SK-N-SH treated with all-trans-retinoic acid at 6 μM for 48 hours (cell line): Measurements from ENCODE around the gene SH3YL1.

Source experiments
- ARNTL ChIP-seq: fragments of 450-650 bp; formaldehyde crosslinking; IDR thresholded peaks from 2 replicates; pipeline ENCODE4 v1.5.0; 2020; ENCODE audit warnings: low read depth, mild to moderate bottlenecking, moderate library complexity, borderline replicate concordance
- ESRRG ChIP-seq: fragments of 250-450 bp; sonication (Bioruptor Pico); IDR thresholded peaks from 2 replicates; pipeline ENCODE4 v1.6.1; 2021; ENCODE audit warnings: mild to moderate bottlenecking
- GLIS3 ChIP-seq: fragments of 250-450 bp; sonication (Bioruptor Pico); IDR thresholded peaks from 2 replicates; pipeline ENCODE4 v1.5.0; 2020; ENCODE audit warnings: mild to moderate bottlenecking, moderate library complexity
- OSR1 ChIP-seq: fragments of 250-450 bp; sonication (Bioruptor Pico); IDR thresholded peaks from 2 replicates; pipeline ENCODE4 v1.8.0; 2022; ENCODE audit warnings: moderate library complexity, mild to moderate bottlenecking, inconsistent platforms
- PPARA ChIP-seq: fragments of 250-450 bp; sonication (Bioruptor Pico); IDR thresholded peaks from 2 replicates; pipeline ENCODE4 v1.5.0; 2020; ENCODE audit warnings: mild to moderate bottlenecking, borderline replicate concordance
- TCF4 ChIP-seq: fragments of 250-450 bp; sonication (Bioruptor Pico); IDR thresholded peaks from 2 replicates; pipeline ENCODE4 v1.8.0; 2021; ENCODE audit warnings: mild to moderate bottlenecking, moderate library complexity, borderline replicate concordance
- ZNF565 ChIP-seq: fragments of 450-650 bp; formaldehyde crosslinking; conservative IDR thresholded peaks from 2 replicates; pipeline ENCODE4 v1.5.0; 2020; ENCODE audit warnings: low read depth, mild to moderate bottlenecking, moderate library complexity
- TF ChIP-seq, protein P1 (sequence below): fragments of 250-450 bp; sonication (Bioruptor Pico); IDR thresholded peaks from 2 replicates; pipeline ENCODE4 v1.5.0; 2020; ENCODE audit warnings: mild to moderate bottlenecking, moderate library complexity

DNA sequence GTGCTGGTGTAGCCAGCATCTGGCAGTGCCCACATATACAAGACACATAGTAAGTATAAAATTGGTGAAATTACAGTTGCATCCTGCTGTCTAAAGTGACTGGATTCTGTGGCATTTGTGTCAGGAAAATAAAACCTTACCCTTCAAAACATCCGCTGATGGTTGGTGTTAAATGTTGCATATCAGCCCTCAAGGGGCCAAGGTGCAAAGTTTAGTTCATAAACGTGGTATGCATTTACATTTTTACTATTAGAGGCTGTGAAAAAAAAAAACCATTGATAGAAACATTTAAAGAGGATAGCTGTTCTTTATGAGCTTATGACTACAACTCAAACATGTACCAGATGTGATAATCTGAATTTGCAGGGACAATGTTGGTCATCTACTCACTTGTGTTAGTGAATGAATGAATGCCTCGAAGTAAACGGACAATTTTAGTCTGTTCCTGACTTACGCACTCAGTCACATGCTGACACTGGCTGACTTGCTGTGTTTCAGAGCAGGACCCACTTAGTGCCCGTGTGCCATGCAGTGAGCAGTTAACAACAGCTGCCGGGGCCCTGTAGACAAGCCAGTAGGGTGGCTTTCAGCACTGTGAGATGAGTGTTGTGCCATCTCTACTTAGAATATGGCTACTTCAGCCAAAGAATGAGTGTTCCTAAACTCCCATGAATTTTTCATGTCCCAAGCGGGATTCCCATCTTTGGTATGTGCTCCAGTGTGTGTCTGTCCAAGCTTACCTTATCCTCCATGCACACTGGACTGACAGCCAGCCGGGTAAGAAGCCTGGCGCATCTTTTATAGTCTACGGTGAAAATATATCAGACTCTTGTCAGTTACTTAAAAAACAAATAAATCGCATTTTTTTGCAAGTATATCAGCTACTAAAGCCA, 18.8 kb upstream of the SH3YL1 start:
- no peak for TF ChIP-seq OSR1 (CRISPR knock-in tag)
- TF ChIP-seq ARNTL (CRISPR knock-in tag), result no peak
- TF ChIP-seq ESRRG (CRISPR knock-in tag), result no peak
- no peak for TF ChIP-seq ZNF565 (CRISPR knock-in tag)
- TF ChIP-seq GLIS3 (CRISPR knock-in tag), result no peak
- TF ChIP-seq PPARA, result no peak
- TF ChIP-seq TCF4 (CRISPR knock-in tag), result no peak
- TF ChIP-seq, protein P1, sequence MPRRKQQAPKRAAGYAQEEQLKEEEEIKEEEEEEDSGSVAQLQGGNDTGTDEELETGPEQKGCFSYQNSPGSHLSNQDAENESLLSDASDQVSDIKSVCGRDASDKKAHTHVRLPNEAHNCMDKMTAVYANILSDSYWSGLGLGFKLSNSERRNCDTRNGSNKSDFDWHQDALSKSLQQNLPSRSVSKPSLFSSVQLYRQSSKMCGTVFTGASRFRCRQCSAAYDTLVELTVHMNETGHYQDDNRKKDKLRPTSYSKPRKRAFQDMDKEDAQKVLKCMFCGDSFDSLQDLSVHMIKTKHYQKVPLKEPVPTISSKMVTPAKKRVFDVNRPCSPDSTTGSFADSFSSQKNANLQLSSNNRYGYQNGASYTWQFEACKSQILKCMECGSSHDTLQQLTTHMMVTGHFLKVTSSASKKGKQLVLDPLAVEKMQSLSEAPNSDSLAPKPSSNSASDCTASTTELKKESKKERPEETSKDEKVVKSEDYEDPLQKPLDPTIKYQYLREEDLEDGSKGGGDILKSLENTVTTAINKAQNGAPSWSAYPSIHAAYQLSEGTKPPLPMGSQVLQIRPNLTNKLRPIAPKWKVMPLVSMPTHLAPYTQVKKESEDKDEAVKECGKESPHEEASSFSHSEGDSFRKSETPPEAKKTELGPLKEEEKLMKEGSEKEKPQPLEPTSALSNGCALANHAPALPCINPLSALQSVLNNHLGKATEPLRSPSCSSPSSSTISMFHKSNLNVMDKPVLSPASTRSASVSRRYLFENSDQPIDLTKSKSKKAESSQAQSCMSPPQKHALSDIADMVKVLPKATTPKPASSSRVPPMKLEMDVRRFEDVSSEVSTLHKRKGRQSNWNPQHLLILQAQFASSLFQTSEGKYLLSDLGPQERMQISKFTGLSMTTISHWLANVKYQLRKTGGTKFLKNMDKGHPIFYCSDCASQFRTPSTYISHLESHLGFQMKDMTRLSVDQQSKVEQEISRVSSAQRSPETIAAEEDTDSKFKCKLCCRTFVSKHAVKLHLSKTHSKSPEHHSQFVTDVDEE (CRISPR knock-in tag), result no peak
